HuH-7.5 (cell line): ENCODE results near the gene EYA2.
"Not testable (repeated sequence)": the region's sequence is repeated elsewhere in the genome, so short reads cannot be mapped to it uniquely, and the experiment has no call there.

Source experiments
- DNase-seq: peaks from one replicate; pipeline ENCODE4 v3.0.0; 2011; ENCODE audit warnings: low spot score

Gene EYA2

DNA sequence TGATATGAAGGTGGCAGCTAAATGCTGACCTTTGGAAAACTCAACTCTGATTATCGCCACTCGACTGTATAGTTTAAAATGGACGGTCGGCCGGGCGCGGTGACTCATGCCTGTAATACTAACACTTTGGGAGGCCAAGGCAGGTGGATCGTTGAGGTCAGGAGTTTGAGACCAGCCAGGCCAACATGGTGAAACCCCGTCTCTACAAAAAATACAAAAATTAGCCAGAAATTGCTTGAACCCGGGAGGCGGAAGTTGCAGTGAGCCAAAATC is 310.1 kb downstream of the EYA2 start:
- DNase-seq = not testable (repeated sequence)

DNA sequence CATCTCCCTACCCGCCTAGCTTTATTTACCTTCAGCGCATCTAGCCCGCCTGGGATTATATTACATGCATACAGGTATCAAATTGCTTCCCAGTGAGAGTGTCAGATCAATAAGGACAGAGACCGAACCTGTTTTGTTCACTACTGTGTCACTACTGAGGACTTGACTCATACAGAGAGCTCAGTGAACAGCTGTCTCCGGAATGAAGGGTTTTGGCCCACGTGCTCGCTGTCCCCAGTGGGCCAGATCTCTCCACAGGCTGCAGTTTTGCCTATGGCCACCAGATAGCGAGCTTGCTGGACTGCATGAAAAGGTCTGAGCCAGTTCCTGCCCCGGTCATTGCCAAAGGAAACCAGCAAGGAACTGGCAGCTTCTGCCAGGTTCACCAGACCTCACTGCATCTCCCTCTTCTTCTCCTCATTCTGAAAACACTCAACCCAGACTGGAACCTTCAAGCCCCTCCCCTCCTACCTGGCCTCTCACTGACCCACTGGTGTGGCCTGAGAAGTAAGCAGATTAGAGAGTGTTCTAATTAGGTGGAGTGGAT is 311.0 kb downstream of the EYA2 start:
- DNase-seq = peak; percentile 99

DNA sequence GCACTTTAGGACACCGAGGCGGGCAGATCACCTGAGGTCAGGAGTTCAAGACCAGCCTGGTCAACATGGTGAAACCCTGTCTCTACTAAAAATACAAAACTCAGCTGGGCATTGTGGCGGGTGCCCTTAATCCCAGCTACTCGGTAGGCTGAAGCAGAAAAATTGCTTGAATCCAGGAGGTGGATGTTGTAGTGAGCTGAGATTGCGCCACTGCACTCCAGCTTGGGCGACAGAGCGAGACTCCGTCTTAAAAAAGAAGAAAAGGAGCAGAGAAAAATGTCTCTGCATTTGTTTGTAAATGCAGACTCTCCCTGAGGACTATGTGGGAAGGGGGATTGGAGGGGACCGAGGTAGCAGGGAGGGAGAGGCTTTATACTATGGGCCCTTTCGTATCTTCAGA is 311.9 kb downstream of the EYA2 start:
- DNase-seq = not testable (repeated sequence)

DNA sequence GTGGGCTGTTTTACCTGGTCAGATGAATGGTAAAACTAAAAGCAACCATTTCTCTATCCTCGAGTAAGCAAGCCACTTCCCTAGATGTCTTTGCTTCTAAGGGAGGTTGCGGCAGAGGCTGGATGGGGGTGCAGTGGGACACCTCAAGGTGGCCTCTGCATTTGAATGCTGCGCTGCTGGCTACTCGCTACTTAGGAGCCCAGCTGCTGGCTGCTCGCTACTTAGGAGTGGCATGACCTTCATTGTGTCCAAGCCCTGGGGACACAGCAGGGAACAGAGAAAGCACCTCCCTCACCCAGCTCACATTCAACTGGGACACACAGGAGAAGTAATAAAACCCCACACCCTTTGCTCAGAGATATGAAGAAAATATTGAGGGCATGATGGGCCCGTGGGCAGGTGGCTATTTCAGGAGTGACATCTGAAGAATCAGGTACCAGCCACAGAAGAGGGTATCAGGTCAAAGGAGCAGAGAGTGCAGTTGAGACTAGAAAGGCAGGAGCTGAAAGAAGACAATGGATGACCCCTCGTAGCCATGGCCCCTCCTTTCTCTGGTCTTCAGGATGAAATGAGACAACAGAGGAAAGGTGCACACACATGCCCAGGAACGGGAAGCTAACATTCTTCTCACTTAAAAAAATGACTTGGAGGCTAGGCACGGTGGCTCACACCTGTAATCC is 312.5 kb downstream of the EYA2 start:
- DNase-seq = no peak

DNA sequence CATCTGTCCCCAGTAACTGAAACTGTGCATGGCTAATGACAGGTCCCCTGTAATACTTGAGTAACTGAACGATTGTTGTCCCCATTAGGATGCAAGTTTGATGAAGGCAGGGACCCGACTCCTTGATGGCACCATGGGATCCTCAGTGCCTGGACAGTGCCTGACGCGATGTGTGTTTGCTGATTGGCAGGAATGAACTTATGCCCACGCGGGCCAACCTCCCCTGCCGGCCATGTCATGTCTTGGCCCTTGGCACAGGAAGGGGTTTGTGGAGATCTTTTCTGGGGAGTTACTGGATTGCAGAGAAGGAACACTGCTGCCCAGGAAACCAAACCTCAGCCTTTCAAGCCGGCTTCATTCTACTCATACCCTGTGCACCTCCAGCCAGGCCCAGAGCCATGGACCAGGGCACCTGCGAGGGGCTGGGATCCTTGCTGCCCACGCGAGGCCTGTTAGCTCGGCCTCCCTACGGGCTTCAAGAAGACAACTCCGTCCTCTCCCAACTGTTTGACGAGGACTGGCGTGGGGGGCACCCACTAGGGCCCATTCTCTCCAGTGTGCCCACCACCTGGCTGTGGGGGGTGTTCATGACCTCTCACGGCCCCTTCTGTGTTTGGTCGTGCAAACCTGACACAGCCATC is 314.0 kb downstream of the EYA2 start:
- DNase-seq = no peak

DNA sequence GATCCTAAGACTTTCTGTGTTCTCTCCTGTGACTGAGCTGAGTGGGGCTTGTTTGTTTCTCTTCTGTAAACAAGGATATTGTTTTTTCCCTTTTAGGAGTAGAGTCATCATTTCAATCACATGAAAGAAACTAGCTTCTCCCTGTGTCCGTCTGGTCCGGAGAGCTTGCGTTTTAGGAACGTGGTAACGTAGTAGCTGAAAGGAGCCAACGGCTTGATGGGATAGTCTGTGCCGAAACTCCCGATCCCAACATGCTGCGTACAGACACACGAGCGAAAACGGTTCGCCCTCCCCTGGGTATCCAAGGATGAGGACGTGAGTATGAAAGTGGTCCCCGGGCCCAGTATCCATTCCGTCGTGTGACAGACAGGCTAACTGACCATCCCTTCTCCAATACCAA is 315.3 kb downstream of the EYA2 start:
- DNase-seq = no peak

DNA sequence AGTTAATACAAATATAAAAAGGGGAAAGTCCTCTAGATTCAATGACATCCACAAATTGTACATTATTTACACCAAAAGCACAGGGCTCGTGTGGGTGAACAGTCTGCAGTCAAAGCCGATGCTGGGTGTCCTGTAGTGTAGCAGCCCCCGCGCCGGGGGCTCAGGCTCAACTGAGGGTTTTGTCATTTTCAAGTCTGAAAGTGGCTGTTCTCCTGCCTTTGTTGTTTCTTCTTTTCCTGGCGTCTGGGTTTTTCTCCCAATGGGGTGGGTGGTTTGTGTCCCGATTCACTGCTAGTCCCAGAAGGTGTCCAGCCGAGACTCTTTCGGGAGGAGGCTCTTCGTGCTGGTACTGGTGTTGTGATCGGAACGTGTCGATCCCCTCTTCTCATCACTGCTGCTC is 315.8 kb downstream of the EYA2 start:
- no peak for DNase-seq

DNA sequence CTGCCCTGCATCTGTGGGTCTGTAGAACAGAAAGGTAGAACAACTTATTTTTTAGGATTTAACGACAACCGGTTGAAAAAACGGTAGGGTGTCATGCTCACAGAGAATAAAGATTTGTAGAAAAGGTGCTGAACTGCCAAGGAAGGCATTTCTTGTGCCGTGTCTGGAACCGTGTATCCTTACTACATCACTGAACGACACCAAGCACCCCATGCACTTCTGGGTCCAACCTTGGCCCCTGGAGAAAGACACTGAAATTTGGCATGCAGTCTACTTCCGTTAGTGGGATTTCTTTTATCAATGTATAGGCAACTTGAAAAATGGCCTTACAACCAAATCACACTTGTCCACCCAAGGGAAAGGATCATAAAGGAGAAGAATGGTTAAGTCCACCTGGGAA is 316.4 kb downstream of the EYA2 start:
- DNase-seq = no peak

DNA sequence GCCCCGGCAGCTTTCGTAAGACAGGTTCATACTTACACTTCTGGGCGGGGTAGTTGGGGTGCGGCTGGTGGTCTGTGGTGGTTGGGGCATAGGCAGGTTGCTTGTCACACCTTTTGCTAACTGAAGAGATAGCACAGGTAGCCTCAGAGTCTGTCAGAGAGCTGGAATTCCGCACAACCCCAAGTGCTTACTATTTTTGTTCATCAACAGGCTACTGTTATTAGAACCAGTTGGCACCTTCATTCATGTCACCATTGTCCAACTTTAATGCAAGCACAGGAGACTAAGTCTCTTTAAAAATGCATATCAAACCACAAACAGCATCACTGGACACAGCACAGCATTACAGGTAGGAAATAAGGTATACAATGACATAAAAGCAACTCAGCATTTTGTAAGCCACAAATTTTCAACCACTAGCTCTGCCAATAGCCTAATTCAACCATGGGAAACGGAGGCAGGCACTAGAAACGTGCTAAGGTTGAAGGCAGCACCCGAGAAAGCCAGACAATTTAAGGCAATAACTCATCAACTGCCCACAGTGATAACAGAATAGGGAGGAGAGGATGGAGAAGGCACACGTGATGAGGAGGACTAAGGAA is 318.1 kb downstream of the EYA2 start:
- DNase-seq = no peak

DNA sequence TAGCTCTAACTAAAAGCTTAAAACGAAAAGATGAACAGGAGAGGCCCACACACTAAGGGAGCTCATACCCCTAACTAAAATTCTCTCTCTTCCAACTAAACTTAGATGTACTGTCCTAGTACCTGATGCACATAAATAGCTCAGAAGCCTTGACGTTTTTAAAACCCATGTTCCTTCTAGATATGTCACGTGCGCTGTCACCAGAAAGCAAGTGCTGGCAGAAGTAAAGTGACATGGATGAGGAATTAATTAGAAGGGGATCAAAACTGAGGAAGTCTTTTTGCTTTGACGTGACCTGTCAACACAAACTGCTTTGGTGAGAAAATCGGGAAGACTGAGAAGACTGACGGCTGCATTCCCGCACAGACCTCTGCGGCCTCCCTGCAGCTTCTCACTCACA is 319.3 kb downstream of the EYA2 start:
- no peak for DNase-seq

DNA sequence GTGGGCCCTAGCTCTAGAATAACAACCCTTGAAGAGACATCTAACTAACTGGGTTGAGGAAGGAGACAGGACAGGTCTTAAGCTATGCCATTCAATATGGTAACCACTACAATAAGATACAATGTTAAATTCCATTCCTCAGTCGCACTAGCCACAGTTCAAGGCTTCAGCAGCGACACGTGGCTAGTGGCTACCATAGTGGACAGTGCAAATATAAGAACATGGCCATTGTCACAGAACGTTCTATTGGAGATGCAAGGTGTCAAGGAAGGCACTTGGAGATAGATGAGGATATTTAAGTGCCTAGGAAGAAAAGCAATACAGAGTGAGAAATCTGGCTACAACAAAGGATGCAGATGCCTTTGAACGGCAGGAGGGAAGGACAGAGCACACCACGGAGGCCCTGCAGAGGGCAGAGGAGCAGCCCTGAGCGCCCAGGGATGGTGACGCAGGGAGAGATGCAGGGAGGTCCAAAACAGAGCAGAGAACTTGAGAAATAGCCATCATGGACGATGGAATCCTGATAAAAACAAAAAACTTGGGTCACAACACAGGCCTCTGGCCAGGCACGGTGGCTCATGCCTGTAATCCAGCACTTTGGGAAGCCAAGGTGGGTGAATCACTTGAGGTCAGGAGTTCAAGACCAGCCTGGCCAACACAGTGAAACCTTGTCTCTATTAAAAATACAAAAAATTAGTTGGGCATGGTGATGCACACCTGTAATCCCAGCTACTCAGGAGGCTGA is 321.2 kb downstream of the EYA2 start:
- no peak for DNase-seq

DNA sequence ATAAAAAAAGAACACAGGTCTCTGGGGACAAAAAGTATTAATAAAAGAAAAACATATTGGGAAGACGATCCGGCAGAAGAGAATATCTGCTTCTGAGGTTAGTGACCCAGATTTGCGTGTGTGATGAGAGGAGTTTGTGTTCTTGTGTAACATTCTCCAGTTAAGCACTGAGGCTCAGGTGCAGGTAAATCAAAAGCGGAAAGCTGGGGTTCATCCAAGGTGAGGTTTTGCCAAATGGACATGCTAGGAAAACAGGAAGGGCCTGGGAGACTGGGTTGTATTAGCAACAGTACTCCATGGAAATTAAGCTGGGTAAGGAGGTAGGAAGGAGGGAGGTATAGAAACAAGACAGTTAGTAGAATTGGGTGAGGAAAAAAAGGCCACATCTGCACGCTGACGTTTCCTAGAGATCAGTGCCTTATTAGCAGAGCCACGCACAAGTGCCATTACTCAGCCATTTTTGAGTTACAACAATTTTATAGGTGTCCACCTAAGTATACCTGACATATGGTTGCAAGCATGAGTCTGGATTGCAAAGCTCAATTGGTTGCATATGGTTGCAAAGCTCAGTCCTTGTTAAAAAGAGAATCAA is 322.3 kb downstream of the EYA2 start:
- DNase-seq = no peak

DNA sequence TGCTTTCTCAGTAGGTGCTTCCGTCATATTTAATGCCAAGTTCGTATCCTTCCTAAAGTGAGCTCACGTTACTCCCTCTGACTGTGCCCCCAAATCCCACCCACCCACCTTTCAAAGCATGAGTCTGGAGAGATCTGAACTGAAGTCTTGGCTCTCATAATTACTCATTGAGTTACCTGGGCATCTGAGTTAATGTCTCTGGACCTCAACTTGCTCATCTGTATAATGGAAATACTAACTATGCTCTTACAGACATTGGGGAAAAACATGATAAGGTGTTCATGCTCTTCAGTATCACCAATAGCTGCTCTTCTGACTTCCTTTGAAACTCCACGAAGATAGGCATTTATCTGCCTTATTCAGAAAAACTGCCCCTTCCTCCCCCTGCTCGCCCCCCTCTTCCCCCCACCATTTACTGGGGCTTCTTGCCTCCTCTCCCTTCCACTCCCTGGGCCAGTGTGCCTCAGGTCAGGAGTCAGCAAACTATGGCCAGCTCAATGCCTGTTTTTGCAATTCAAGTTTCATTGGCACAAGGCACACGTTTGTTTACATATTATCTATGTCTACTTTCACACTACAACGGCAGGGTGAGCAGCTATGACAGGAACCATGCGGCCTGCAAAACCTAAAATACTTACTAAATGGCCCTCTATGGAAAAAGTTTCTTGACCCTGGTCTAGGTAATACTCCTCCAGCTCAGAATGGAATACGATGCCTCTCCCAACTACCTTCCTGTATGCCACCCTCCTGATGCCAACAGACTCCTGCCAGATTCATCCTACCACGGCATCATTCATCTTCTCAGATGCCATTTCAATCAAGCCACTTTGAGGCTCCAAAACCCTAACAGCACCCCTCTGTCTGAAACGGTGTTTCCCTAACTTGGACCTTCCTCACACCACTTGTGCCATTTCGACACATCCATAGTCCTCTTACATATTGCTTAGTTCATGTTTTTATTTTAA is 323.1 kb downstream of the EYA2 start:
- DNase-seq = no peak

DNA sequence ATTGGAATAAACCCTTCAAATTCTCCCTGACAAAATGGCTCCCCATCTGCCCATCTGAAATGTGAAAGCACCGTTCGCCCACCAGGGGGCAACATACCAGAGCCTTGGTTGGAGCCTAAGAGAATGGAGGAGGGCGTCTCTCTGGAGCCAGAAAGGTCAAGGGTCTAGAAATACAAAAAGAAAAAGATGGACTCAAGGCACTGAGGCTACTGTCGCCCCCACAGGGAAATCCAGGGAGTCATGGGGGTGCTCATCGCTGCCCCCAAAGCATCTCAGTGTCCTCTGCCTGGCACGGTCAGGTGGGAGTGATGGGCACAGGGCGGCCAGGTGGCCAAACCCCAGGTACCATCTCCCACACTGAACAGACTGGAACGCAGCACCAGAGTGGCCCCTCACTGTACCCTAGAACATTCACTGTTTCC is 325.5 kb downstream of the EYA2 start:
- peak; percentile 93 for DNase-seq

DNA sequence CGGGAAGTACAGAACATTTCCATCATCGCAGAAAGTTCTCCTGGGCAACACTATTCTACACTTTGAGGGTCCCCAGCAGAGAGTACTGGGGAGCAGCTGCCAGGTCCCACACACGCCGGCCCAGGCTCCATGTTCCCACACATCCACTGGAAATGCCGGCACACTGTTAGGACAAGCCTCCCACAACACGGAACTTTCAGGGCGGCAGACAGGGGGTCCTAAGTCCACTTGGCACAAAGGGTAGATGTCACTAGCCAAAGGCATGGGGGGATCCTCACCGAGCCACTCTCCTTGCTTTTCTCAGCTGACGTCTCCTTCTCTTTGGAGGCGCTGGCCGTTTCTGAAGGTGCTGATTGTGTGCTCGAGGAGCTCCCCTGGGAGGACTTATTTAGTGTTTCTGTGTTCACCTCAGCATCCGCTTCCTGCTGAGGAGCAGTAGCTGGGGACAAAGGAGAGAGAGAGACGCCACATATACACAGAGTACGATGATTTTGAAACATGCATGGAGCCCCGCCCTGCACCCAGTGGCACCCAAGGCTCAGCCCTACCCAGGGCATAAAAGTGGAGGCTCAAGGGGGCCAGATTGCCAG is 326.5 kb downstream of the EYA2 start:
- no peak for DNase-seq

DNA sequence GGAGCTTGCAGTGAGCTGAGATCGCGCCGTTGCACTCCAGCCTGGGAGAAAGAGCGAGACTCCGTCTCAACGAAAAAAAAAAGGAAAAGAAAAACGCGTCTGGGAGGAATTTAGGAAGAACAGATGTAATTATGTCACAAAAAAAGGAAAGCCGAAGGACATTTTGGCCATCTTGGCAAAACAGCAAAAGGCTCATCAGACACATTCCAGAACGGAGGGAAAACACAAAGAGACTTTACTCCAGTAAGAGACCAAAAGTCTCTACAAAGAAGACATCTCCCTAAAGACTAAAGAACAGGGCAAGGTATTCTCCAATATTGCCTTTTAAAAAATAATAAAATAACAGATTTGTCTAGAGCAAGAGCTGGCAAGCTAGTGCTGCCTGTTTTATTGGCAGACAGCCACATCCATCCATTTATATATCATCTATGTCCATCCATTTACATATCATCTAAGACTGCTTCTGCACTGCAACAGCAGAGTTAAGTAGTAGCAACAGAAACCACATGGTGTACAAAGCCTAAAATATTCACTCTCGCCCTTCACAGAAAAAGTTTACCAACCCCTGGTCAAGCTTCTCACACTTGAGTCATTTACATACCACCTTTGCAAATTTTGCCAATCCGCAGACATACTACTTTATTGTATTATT is 328.0 kb downstream of the EYA2 start:
- no peak for DNase-seq

DNA sequence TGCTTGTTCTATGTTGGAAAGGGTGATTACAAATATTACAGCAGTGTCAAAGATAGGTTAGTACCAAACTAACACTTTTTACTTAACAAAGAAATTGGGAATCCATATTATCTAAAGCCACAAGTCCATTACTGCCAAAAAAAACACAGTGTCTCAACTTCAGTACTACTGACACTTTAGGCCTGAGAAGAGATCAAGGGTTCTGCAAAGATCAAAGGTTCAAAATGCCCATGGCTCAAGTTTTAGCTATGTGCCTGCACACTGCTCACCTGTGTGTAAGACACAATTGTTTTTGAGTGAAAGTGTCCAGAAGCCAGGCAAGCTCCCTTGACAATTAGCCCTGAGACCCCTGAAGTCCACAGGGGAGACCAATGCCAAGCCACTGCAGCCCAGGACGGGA is 329.3 kb downstream of the EYA2 start:
- DNase-seq = no peak

DNA sequence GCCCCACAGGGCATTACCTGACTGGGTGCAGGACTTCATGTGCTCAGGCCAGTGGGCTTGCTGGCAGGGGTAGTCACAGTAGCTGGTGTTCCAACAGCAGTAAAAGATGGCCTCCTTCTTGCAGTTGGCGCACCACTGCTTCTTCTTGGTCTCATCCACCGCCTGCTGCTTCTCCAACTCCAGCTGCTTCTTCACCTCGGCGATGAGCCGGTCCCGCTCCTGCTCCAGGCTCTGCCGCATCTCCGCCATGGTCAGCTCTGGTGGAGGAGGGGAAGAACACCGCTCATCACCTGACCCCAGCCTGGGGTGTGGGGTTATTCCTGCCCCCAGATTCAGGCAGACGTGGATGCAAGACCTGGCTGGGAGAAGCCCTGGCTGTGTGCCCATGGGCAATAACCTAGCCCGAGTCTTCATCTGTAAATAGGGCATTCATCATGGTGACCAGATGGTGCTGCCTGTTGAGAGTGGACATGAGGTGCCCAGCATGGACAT is 329.7 kb downstream of the EYA2 start:
- DNase-seq = no peak

DNA sequence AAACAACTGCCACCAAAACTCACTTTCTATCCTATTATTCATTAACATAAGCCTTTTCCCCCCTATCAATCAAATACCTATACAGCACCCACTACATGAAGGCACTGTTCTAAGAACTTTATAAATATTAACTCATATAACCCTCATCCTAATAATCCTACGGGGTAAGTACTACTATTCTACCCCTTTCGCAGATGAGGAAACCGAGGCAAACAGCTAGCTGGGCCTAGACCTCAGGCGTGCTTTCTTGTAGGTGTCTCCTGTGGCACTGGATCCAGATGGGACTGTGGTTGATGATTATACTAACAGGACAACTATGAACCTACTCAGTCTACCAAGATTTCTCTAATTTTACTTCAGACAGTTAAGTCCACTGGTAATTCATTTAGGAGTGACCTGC is 330.2 kb downstream of the EYA2 start:
- no peak for DNase-seq

DNA sequence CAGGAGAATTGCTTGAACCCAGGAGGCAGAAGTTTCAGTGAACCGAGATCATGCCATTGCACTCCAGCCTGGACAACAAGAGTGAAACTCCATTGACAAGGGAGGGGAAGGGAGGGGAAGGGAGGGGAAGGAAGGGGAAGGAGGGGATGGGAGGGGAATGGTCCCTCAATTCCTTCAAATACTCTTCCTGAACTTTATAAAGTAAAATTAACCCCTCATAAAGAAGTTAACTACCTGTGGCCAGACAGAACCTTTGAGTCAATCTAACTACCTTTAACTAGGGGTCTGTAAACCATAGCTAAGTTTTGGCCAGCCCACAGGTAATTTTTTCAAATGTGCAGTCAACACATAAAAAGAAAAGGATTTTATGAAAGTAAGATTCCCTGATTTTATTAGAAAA is 330.8 kb downstream of the EYA2 start:
- no peak for DNase-seq
